ENCODE data around the gene TRPM3. TPM values are rescaled to one million over a fixed set of nuclear protein-coding genes. Genes with fewer than 3 reads are reported as not detected.

TRPM3 gene
- total RNA-seq, 1 donor, result under 0.01 TPM

GRCh38 chr9:70488098-70488792 is 633.2 kb downstream of the TRPM3 start:
- peak; percentile 65 for DNase-seq (ENCODE audit: low read depth)
- TF ChIP-seq CTCF (IDR thresholded peaks at IDR 0.05; ENCODE audit: insufficient read depth, low read depth, low read length), result no peak
- no peak overlapping the region for H3K4me3 ChIP-seq (ENCODE audit: low read depth, low read length)

- no peak for TF ChIP-seq CTCF (IDR thresholded peaks at IDR 0.05; ENCODE audit: insufficient read depth, low read depth, low read length)
- DNase-seq (ENCODE audit: low read depth), result no peak
- H3K4me3 ChIP-seq (ENCODE audit: low read depth, low read length), result no peak overlapping the region
These were observed 635.3 kb downstream of the TRPM3 start for GRCh38 chr9:70486127-70486526.

GRCh38 chr9:70485273-70485858 is 636.1 kb downstream of the TRPM3 start:
- DNase-seq (ENCODE audit: low read depth), result peak; percentile 76
- no peak for TF ChIP-seq CTCF (IDR thresholded peaks at IDR 0.05; ENCODE audit: insufficient read depth, low read depth, low read length)
- H3K4me3 ChIP-seq (ENCODE audit: low read depth, low read length), result no peak overlapping the region

GRCh38 chr9:70484232-70485130 is 636.9 kb downstream of the TRPM3 start:
- peak; percentile 88 for TF ChIP-seq CTCF (IDR thresholded peaks at IDR 0.05; ENCODE audit: insufficient read depth, low read depth, low read length)
- no peak overlapping the region for H3K4me3 ChIP-seq (ENCODE audit: low read depth, low read length)
- peak; percentile 92 for DNase-seq (ENCODE audit: low read depth)

- no peak for TF ChIP-seq CTCF (IDR thresholded peaks at IDR 0.05; ENCODE audit: insufficient read depth, low read depth, low read length)
- no peak overlapping the region for H3K4me3 ChIP-seq (ENCODE audit: low read depth, low read length)
- DNase-seq (ENCODE audit: low read depth), result peak; percentile 66
These were observed 640.0 kb downstream of the TRPM3 start for GRCh38 chr9:70481471-70481870.

- peak; percentile 99 for DNase-seq (ENCODE audit: low read depth)
- no peak overlapping the region for H3K4me3 ChIP-seq (ENCODE audit: low read depth, low read length)
- TF ChIP-seq CTCF (IDR thresholded peaks at IDR 0.05; ENCODE audit: insufficient read depth, low read depth, low read length), result no peak
These were observed 640.9 kb downstream of the TRPM3 start for GRCh38 chr9:70480405-70480980.

All from fibroblast of villous mesenchyme (primary cell).